Middle frontal gyrus (tissue), 1 donor: ENCODE data around the gene MARCHF5.
"Not testable (repeated sequence)": the region's sequence is repeated elsewhere in the genome, so short reads cannot be mapped to it uniquely, and the experiment has no call there.

ENCODE experiments used
- DNase-seq: peaks from one replicate; pipeline ENCODE4 v3.0.0-alpha.2; 2015; ENCODE audit warnings: low spot score; ENCODE audit errors: extremely low spot score

MARCHF5 gene

GRCh38 chr10:92387289-92387940, 96.4 kb downstream of the MARCHF5 start:
- no peak for DNase-seq

DNA sequence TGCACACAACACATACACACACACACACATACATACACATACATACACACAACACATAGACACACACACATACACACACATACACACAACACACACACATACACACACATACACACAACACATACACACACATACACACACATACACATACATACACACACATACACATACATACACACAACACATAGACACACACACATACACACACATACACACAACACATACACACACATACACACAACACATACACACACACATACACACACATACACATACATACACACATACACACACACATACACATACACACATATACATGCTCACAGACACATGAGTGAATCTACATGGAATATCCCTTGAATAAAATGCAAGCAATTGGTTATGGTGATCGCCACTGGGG, 102.2 kb downstream of the MARCHF5 start:
- DNase-seq = not testable (repeated sequence)

DNA sequence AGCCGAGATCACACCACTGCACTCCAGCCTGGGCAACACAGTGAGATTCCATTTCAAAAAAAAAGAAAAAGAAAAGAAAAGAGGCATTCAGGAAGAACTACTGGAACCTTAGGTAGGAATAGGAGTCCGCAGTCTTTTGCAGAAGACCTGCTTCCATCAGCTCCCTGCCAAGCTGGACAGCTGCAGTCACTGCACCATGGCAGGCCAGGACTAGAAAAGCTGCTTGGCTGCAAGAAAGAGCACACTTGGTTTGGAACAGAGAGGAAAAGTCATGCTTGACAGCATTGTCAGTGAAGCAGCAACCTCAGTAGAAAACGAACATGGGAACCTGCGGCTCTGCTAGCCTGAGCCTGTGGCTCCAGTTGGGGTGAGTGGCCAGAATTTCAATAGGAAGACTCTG, 104.3 kb downstream of the MARCHF5 start:
- no peak for DNase-seq

- DNase-seq = not testable (repeated sequence)
These were observed 111.3 kb downstream of the MARCHF5 start for GRCh38 chr10:92402234-92402633.
